ENCODE data around the gene SLC66A2.

Gene SLC66A2

DNA sequence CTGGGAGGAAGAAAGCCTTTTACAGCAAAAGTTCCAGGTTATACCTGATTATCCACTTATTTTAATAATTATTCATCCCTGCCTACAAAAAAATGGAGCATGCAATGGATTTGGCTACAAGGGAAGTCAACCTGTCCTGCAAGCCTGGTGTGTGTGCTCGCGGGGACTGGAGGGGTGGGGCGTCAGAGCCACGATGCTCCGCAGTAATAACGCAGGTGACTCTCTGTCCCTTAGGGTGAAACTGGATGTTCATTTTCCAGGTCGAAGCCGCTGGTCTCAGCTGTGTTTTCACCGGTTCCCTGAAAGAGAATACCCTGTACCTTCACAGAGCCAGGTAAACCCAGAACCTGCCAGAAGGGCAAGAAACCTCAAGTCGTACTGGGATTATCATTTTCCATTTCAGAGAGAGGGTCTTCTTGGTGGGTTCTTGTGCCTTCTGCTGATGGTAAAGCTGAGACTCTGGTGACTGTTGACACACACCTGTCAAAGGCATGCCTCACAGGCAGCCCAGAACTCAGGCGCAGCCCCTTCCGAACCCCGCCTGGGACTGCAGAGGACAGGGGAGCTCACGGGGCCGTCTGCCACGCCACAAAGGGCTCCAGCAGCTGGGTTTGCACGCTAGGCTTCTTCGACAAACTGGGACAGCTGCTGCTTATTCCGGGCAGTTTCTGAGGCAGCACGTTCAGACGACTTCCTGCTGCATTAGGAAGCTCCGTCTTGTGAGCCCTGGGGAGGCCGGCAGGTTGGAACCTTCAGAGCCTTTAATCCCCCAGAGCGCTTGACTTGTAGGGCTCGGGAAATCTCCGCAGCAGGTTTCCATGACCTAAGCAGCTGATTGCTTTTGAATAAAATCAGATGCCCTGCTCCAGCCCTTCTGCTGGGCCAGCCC is 95.1 kb downstream of the SLC66A2 start:
- Histone ChIP-seq H3K9me3 (ENCODE audit: insufficient read depth, low read length) (no peaks in the 10 kb centered on the region), H3K79me2 (ENCODE audit: insufficient read depth, low read length) (no peaks in the 10 kb centered on the region), H3K9me2 (replicated peaks; ENCODE audit: insufficient read depth, low read length) (no peaks in the 10 kb centered on the region), H3K36me3 (ENCODE audit: low read length) (no peaks in the 10 kb centered on the region), H2AFZ (ENCODE audit: low read depth, low read length, severe bottlenecking) (no peak overlapping the region), H3K9ac (ENCODE audit: low read length) (no peak overlapping the region), H3K4me2 (ENCODE audit: low read depth, low read length, poor library complexity, severe bottlenecking) (no peak overlapping the region), H3K27ac (ENCODE audit: low read depth, low read length) (no peak overlapping the region), H4K20me1 (ENCODE audit: low read depth, low read length) (no peaks in the 10 kb centered on the region), H3F3A (ENCODE audit: insufficient read depth) (no peaks in the 10 kb centered on the region), H3K4me3 (ENCODE audit: insufficient read depth, low read length, poor library complexity, severe bottlenecking) (no peak overlapping the region), H3K27me3 (ENCODE audit: low read length) (no peaks in the 10 kb centered on the region)
- TF ChIP-seq EZH2phosphoT487 (conservative IDR thresholded peaks at IDR 0.05; ENCODE audit: low read length) = no peak
- TF ChIP-seq, protein P1, sequence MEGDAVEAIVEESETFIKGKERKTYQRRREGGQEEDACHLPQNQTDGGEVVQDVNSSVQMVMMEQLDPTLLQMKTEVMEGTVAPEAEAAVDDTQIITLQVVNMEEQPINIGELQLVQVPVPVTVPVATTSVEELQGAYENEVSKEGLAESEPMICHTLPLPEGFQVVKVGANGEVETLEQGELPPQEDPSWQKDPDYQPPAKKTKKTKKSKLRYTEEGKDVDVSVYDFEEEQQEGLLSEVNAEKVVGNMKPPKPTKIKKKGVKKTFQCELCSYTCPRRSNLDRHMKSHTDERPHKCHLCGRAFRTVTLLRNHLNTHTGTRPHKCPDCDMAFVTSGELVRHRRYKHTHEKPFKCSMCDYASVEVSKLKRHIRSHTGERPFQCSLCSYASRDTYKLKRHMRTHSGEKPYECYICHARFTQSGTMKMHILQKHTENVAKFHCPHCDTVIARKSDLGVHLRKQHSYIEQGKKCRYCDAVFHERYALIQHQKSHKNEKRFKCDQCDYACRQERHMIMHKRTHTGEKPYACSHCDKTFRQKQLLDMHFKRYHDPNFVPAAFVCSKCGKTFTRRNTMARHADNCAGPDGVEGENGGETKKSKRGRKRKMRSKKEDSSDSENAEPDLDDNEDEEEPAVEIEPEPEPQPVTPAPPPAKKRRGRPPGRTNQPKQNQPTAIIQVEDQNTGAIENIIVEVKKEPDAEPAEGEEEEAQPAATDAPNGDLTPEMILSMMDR (IDR thresholded peaks at IDR 0.05; ENCODE audit: insufficient read depth, low read length, poor library complexity, severe bottlenecking) = no peak

DNA sequence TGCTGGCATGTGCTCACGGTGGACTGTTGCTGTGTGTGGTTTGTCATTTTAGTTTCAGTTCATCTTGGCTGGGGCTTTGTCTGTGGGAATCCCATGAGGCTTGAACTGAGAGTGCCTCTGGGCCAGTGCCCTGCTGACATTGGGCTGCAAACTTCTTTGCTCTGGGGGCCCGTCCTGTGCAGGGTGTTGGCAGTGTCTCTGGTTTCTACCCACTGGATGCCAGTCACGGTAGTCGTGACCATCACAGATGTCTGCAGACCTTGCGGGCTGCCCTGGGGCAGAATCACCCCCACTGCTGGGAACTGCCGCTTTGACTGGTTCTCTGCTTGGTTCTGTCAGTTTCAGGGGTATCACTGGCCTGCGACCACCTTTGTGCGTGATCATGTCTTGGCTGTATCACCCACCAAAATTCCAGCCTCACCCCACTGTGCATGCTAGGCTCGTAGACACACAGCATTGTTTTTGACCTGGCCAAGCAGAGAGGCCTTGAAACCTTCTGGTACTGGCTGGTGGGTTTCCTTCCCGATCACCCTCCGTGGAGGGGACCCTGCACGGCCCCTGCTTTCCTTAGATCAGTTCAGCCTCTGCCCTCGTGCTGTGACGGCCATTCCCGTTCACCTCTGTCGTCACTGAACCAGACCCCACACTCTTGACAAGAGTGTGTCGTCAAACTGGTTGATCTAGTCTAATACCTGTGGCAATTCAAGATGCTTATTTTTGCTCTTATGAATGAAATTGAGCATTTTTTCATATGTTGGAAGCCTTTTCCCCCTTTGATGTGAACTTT is 96.1 kb downstream of the SLC66A2 start:
- H3K79me2 ChIP-seq (ENCODE audit: insufficient read depth, low read length) = no peaks in the 10 kb centered on the region
- no peaks in the 10 kb centered on the region for H3K9me2 ChIP-seq (replicated peaks; ENCODE audit: insufficient read depth, low read length)
- no peaks in the 10 kb centered on the region for H4K20me1 ChIP-seq (ENCODE audit: low read depth, low read length)
- TF ChIP-seq, protein P1 (IDR thresholded peaks at IDR 0.05; ENCODE audit: insufficient read depth, low read length, poor library complexity, severe bottlenecking) = no peak
- no peak for TF ChIP-seq EZH2phosphoT487 (conservative IDR thresholded peaks at IDR 0.05; ENCODE audit: low read length)
- no peak overlapping the region for H3K4me2 ChIP-seq (ENCODE audit: low read depth, low read length, poor library complexity, severe bottlenecking)
- H3K27me3 ChIP-seq (ENCODE audit: low read length) = no peaks in the 10 kb centered on the region
- H3K36me3 ChIP-seq (ENCODE audit: low read length) = no peaks in the 10 kb centered on the region
- H2AFZ ChIP-seq (ENCODE audit: low read depth, low read length, severe bottlenecking) = no peak overlapping the region
- H3K4me3 ChIP-seq (ENCODE audit: insufficient read depth, low read length, poor library complexity, severe bottlenecking) = no peak overlapping the region
- H3F3A ChIP-seq (ENCODE audit: insufficient read depth) = no peaks in the 10 kb centered on the region
- no peaks in the 10 kb centered on the region for H3K9me3 ChIP-seq (ENCODE audit: insufficient read depth, low read length)
- H3K9ac ChIP-seq (ENCODE audit: low read length) = no peak overlapping the region
- H3K27ac ChIP-seq (ENCODE audit: low read depth, low read length) = no peak overlapping the region

DNA sequence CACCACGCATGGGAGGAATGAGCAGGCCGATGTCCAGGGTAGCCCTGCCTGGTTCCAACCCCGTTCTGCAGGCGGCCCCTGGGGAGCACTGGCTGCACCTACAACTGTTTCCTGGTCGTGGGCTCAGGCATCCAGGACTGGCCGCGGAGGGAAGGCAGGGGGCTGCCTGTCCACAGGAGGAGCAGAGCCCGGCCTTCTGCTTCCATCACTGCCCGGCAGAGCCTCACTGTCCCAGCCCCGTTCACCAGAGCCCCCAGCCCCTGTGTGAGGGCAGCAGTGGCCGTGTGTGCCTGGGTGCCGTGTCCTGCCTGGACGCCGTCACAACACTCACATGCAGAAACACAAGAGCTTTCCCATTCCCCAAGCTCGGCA is 97.5 kb downstream of the SLC66A2 start:
- no peaks in the 10 kb centered on the region for H3K36me3 ChIP-seq (ENCODE audit: low read length)
- no peaks in the 10 kb centered on the region for H3K9me3 ChIP-seq (ENCODE audit: insufficient read depth, low read length)
- H3K9me2 ChIP-seq (replicated peaks; ENCODE audit: insufficient read depth, low read length) = no peaks in the 10 kb centered on the region
- H3K4me2 ChIP-seq (ENCODE audit: low read depth, low read length, poor library complexity, severe bottlenecking) = no peak overlapping the region
- H2AFZ ChIP-seq (ENCODE audit: low read depth, low read length, severe bottlenecking) = no peak overlapping the region
- H3K27ac ChIP-seq (ENCODE audit: low read depth, low read length) = no peak overlapping the region
- no peak overlapping the region for H3K4me3 ChIP-seq (ENCODE audit: insufficient read depth, low read length, poor library complexity, severe bottlenecking)
- H4K20me1 ChIP-seq (ENCODE audit: low read depth, low read length) = no peaks in the 10 kb centered on the region
- no peak overlapping the region for H3K9ac ChIP-seq (ENCODE audit: low read length)
- H3K27me3 ChIP-seq (ENCODE audit: low read length) = no peaks in the 10 kb centered on the region
- H3F3A ChIP-seq (ENCODE audit: insufficient read depth) = no peaks in the 10 kb centered on the region
- no peaks in the 10 kb centered on the region for H3K79me2 ChIP-seq (ENCODE audit: insufficient read depth, low read length)
- no peak for TF ChIP-seq EZH2phosphoT487 (conservative IDR thresholded peaks at IDR 0.05; ENCODE audit: low read length)
- TF ChIP-seq, protein P1 (IDR thresholded peaks at IDR 0.05; ENCODE audit: insufficient read depth, low read length, poor library complexity, severe bottlenecking) = no peak

All from SU-DHL-6 (cell line).